GM12891 (cell line): ENCODE measurements around the gene PLXNC1.

Source experiments
- DNase-seq: peaks from one replicate; pipeline ENCODE4 v3.0.0; 2011; ENCODE audit warnings: low spot score; ENCODE audit not compliant: insufficient read length
- FAIRE-seq: peaks from 2 replicates; lab custom pipeline; 2011; peaks lifted over from hg19 to GRCh38; lab: Jason Lieb, UNC
- PAX5 ChIP-seq: IDR thresholded peaks from 2 replicates; pipeline ENCODE4 v1.6.1; 2011; ENCODE audit warnings: low read length, moderate library complexity, mild to moderate bottlenecking; ENCODE audit not compliant: insufficient read depth, severe bottlenecking
- POLR2A ChIP-seq: IDR thresholded peaks from 2 replicates; pipeline ENCODE4 v1.6.1; 2011; ENCODE audit warnings: low read depth, low read length, control low read depth
- POLR2AphosphoS5 ChIP-seq: IDR thresholded peaks from 2 replicates; pipeline ENCODE4 v1.6.1; 2011; ENCODE audit warnings: low read depth, low read length, control low read depth
- POU2F2 ChIP-seq: IDR thresholded peaks from 2 replicates; pipeline ENCODE4 v1.6.1; 2011; ENCODE audit warnings: low read depth, mild to moderate bottlenecking, control low read depth, low read length, moderate library complexity
- SPI1 ChIP-seq: IDR thresholded peaks from 2 replicates; pipeline ENCODE4 v1.6.1; 2011; ENCODE audit warnings: low read depth, low read length, control low read depth
- TAF1 ChIP-seq: IDR thresholded peaks from 2 replicates; pipeline ENCODE4 v1.6.1; 2011; ENCODE audit warnings: low read depth, low read length, control low read depth

The PLXNC1 gene

DNA sequence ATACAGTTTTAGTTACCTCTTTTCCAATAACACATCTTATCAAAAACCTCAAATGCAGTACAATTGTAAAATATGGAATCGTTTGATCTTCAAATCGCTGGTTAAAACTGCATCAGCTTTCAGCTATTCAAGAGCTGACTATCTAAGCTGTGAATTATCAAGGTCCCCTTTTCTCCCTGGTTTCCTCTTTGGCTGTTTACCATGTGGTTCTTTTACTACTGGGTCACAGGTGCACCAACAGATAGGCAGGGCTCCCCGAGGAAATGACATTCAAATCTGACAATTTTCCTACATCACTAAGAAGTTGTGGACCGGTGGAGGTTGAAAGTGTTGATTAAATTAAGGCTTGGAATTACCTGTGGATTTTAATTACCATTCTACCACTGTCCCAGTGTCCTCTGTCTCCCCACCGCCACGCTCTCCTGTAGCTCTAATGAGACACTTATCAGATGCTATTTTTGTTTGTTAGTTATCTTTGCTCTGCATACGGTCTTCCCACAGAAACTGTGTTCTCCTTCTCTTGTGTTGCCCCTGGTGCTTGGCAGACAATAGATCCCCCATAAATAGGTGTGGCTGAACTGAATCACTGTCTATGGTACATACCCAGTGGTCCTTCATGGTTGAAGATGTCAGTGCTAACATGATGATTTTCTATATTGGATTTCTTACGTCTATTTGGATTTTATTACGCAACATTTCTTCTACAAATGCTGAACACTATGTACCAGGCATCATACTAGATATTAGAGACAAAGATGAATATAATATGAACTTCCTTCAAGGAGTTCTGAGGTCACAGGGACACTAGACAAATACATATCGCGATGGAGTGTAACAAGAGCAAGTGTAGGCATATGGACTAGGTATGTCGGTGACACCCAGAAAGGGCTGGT lies 20.9 kb upstream of the PLXNC1 start:
- FAIRE-seq (peak; percentile 54), DNase-seq (no peak)
- no peak for TF ChIP-seq POLR2A
- TF ChIP-seq SPI1 = no peak
- TF ChIP-seq POLR2AphosphoS5 = no peak
- TF ChIP-seq PAX5 = no peak
- TF ChIP-seq POU2F2 = no peak
- TF ChIP-seq TAF1 = no peak

GRCh38 chr12:94128280-94128679 lies 20.1 kb upstream of the PLXNC1 start:
- FAIRE-seq (no peak), DNase-seq (no peak)
- TF ChIP-seq PAX5 (no peak), TAF1 (no peak), POLR2A (no peak), SPI1 (no peak), POU2F2 (no peak), POLR2AphosphoS5 (no peak)

DNA sequence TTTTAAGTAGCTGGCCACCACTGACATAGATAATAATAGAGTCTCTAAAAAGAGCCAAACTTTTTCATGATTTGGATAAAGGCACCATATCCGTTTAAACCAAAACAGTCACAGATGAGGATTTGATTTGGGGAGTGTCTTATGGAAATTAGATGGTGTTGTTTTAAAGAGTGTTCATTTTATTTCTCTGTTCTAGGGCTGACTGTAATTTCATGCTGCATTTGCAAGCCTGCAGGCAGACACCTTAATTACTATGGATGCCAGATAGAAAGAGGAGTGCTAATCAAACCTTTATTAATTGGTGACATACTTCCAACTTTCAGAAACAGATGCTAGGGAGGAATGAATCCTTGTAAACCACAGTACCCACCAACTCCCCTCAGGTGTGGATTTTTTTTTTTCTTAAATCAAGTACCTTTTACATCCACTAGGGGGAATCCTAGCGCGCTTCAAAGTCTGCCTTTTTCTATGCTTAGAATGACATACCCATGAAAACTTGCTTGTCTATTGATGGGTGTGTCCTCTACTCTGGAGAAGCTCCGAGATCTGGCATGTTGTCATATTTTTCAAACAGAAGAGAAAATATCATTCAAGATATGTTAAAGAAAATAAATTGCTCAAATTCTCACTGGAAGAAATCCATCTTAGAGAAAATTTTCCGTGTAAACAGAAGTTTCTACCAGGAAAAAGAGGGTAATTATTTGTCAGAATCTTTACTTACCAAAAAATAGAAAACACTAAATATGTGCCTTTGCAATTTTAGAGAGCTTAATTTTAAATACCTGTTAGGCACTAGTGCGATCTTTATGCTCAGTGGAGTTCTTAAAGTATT lies 14.2 kb upstream of the PLXNC1 start:
- FAIRE-seq (peak; percentile 84), DNase-seq (no peak)
- TF ChIP-seq TAF1 (no peak), PAX5 (no peak)

DNA sequence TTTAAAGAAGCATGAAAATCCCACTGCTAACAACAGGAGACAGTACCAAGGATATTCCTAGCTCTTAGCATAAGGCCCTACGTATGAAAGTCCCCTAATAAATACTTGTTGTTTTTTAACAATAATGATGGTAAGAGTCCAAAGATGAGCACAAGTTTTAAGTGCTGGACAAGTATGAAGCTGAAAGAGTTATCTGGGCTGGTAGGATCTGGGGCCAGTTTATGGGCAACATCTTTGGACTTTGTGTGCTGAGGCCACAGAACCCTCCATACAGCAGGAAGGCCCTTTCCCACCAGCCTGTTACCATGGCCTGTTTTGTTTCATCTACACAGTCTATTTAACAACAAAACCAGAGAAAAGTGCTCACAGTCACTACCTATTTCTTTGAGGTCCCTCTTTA lies 12.5 kb upstream of the PLXNC1 start:
- no peak for TF ChIP-seq POLR2AphosphoS5
- TF ChIP-seq SPI1 = no peak
- TF ChIP-seq POU2F2 = no peak
- no peak for TF ChIP-seq TAF1
- TF ChIP-seq POLR2A = no peak
- no peak for TF ChIP-seq PAX5
- FAIRE-seq (no peak), DNase-seq (no peak)

DNA sequence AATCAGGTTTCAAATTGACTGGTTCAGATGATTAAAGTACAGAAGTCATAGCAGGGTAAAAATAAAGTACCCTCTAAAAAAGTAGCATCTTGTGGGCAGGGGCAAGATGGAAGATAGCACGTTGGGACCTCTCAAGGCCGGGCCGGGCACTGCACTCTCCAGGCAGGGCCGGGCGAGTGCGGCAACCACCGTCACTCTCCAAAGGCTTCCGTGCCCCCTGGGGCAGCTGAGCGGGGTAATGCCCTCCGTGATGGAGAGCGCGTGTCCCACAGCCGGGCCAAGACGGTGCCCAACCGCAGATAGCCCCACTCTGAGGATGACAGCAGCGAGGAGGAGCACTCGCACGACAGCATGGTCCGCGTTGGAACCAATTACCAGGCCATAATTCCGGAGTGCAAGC lies 8.6 kb upstream of the PLXNC1 start:
- no peak for DNase-seq
- FAIRE-seq = no peak
- no peak for TF ChIP-seq POU2F2
- no peak for TF ChIP-seq PAX5
- no peak for TF ChIP-seq POLR2A
- TF ChIP-seq SPI1 = no peak
- TF ChIP-seq POLR2AphosphoS5 = no peak
- no peak for TF ChIP-seq TAF1

GRCh38 chr12:94140556-94140955 lies 7.8 kb upstream of the PLXNC1 start:
- FAIRE-seq (peak; percentile 38), DNase-seq (peak; percentile 52)
- TF ChIP-seq PAX5 (no peak), POLR2AphosphoS5 (no peak), SPI1 (no peak), POU2F2 (no peak), POLR2A (no peak), TAF1 (no peak)

GRCh38 chr12:94141004-94141764 lies 7.2 kb upstream of the PLXNC1 start:
- no peak for TF ChIP-seq SPI1
- TF ChIP-seq PAX5 = no peak
- no peak for TF ChIP-seq POLR2A
- TF ChIP-seq POLR2AphosphoS5 = no peak
- no peak for TF ChIP-seq POU2F2
- no peak for TF ChIP-seq TAF1
- no peak for DNase-seq
- no peak for FAIRE-seq

- DNase-seq = no peak
- no peak for FAIRE-seq
- no peak for TF ChIP-seq POLR2AphosphoS5
- no peak for TF ChIP-seq TAF1
Measured at GRCh38 chr12:94141892-94142291, 6.5 kb upstream of the PLXNC1 start.

DNA sequence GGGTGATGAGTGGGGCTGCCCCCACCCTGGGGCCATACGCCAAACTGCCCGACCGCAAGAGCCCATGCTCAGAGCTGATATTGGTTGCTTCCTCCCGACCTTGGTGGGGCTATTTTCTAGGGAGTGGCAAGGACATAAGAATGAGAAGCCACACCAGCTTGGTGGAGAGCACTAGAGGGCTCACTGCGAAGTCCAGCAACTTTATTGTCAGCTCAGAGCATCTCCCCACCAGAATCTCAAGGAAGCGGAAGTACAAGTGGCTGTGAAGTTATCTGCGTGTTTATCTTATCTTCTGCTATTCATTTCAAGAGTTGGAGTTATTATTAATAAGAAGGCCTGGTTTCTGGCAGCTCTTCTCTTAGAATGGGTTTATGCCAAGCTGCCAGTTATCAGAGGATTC lies 4.9 kb upstream of the PLXNC1 start:
- DNase-seq (no peak), FAIRE-seq (no peak)
- TF ChIP-seq PAX5 (no peak), TAF1 (no peak), POU2F2 (no peak), POLR2AphosphoS5 (no peak), SPI1 (no peak), POLR2A (no peak)
